ENCODE results near the gene TRAF3IP1. TPM values are rescaled to one million over a fixed set of nuclear protein-coding genes. Genes with fewer than 3 reads are reported as not detected.
"Not testable (repeated sequence)": the region's sequence is repeated elsewhere in the genome, so short reads cannot be mapped to it uniquely, and the experiment has no call there.

TRAF3IP1 gene
- total and polyA plus RNA-seq, 4 experiments from 2014 or later = 3.0 to 11.0 (median 6.7) TPM

- peaks cover 0 to 4% (median 3%) of the 10 kb centered on the region in 4 donors for H3K4me1 Mint-ChIP-seq
- no peak overlapping the region for H3K27ac Mint-ChIP-seq
- Histone ChIP-seq H3K4me3 (ENCODE audit: low read length in 2 of 2) (no peak overlapping the region), H3K9me3 (ENCODE audit: control insufficient read depth in 1 of 2, low read length in 2 of 2) (no peaks in the 10 kb centered on the region), H3K27me3 (ENCODE audit: insufficient read depth, low read length) (no peaks in the 10 kb centered on the region), H3K36me3 (ENCODE audit: insufficient read depth, low read length) (no peaks in the 10 kb centered on the region), H3K27ac (ENCODE audit: low read depth, low read length) (no peak overlapping the region), H3K4me1 (ENCODE audit: insufficient read depth, low read length) (no peaks in the 10 kb centered on the region)
- DNase-seq = no peak
- no peaks in the 10 kb centered on the region for H3K27me3 Mint-ChIP-seq
- H3K4me3 Mint-ChIP-seq = no peak overlapping the region
- intact Hi-C loops (cut with micrococcal nuclease) = loop anchor here (1.0 kb wide), 1 partner anchor 93 kb away; no protein-coding TSS in a partner anchor
- ChIA-PET CTCF (ENCODE audit: partially characterized antibody) (interaction anchor here (1.2 to 5.7 kb wide), 9 partner anchors 8 to 415 kb away, joined by 3 to 44 read pairs (median 5); no protein-coding TSS in a partner anchor), POLR2A (ENCODE audit: partially characterized antibody) (no interaction called here)
- no peaks in the 10 kb centered on the region for H3K9me3 Mint-ChIP-seq
- H3K36me3 Mint-ChIP-seq = peaks cover 0 to 3% of the 10 kb centered on the region in 2 donors
These were observed 49.9 kb downstream of the TRAF3IP1 start for GRCh38 chr2:238370094-238370822.

- POLR2A ChIA-PET (ENCODE audit: partially characterized antibody) = no interaction called here
- H3K4me1 Mint-ChIP-seq = peaks cover 0 to 4% (median 3%) of the 10 kb centered on the region in 4 donors
- intact Hi-C loops (cut with micrococcal nuclease) = loop anchor here (1.0 kb wide), 1 partner anchor 92 kb away; no protein-coding TSS in a partner anchor
- CTCF ChIA-PET (ENCODE audit: partially characterized antibody) = interaction anchor here (1.2 to 3.4 kb wide), 8 partner anchors 9 to 414 kb away, joined by 3 to 44 read pairs (median 4); no protein-coding TSS in a partner anchor
- Histone ChIP-seq H3K27me3 (ENCODE audit: insufficient read depth, low read length) (no peaks in the 10 kb centered on the region), H3K36me3 (ENCODE audit: insufficient read depth, low read length) (no peaks in the 10 kb centered on the region), H3K4me3 (ENCODE audit: low read length in 2 of 2) (no peak overlapping the region), H3K9me3 (ENCODE audit: control insufficient read depth in 1 of 2, low read length in 2 of 2) (no peaks in the 10 kb centered on the region), H3K4me1 (ENCODE audit: insufficient read depth, low read length) (no peaks in the 10 kb centered on the region), H3K27ac (ENCODE audit: low read depth, low read length) (no peak overlapping the region)
- peak; percentile 36 to 50 (median 39) for DNase-seq
- H3K9me3 Mint-ChIP-seq = no peaks in the 10 kb centered on the region
- H3K27me3 Mint-ChIP-seq = no peaks in the 10 kb centered on the region
- peaks cover 0 to 3% of the 10 kb centered on the region in 2 donors for H3K36me3 Mint-ChIP-seq
- no peak overlapping the region for H3K27ac Mint-ChIP-seq
- peak overlapping the region in 1 of 8 donors; percentile 18 for H3K4me3 Mint-ChIP-seq
These were observed 50.6 kb downstream of the TRAF3IP1 start for GRCh38 chr2:238370823-238371372.

- H3K36me3 Mint-ChIP-seq; H3K4me3 ChIP-seq (ENCODE audit: low read length in 2 of 2); H3K9me3 Mint-ChIP-seq; H3K4me3 Mint-ChIP-seq; H3K27ac Mint-ChIP-seq; H3K27ac ChIP-seq (ENCODE audit: low read depth, low read length); H3K27me3 ChIP-seq (ENCODE audit: insufficient read depth, low read length); H3K4me1 ChIP-seq (ENCODE audit: insufficient read depth, low read length); CTCF ChIA-PET (ENCODE audit: partially characterized antibody); H3K9me3 ChIP-seq (ENCODE audit: control insufficient read depth in 1 of 2, low read length in 2 of 2); DNase-seq; POLR2A ChIA-PET (ENCODE audit: partially characterized antibody); intact Hi-C loops (cut with micrococcal nuclease); H3K36me3 ChIP-seq (ENCODE audit: insufficient read depth, low read length); H3K27me3 Mint-ChIP-seq: not testable (repeated sequence)
- H3K4me1 Mint-ChIP-seq = peaks cover 7 to 12% (median 8%) of the 10 kb centered on the region in 4 donors
These were observed 52.0 kb downstream of the TRAF3IP1 start for GRCh38 chr2:238372277-238372676.

GRCh38 chr2:238376884-238377391, 56.6 kb downstream of the TRAF3IP1 start:
- Histone ChIP-seq H3K4me3 (ENCODE audit: low read length in 2 of 2) (no peak overlapping the region), H3K36me3 (ENCODE audit: insufficient read depth, low read length) (no peaks in the 10 kb centered on the region), H3K4me1 (ENCODE audit: insufficient read depth, low read length) (peaks cover 26% of the 10 kb centered on the region), H3K9me3 (ENCODE audit: control insufficient read depth in 1 of 2, low read length in 2 of 2) (no peaks in the 10 kb centered on the region), H3K27me3 (ENCODE audit: insufficient read depth, low read length) (no peaks in the 10 kb centered on the region), H3K27ac (ENCODE audit: low read depth, low read length) (no peak overlapping the region)
- Mint-ChIP-seq H3K4me3 (peak overlapping the region; percentile 14 to 67 (median 46)), H3K36me3 (peaks cover 1 to 6% of the 10 kb centered on the region in 2 donors), H3K27ac (peak overlapping the region in 2 of 7 donors; percentile 4 to 9), H3K4me1 (peaks cover 20 to 28% (median 21%) of the 10 kb centered on the region in 4 donors), H3K27me3 (no peaks in the 10 kb centered on the region), H3K9me3 (no peaks in the 10 kb centered on the region)
- intact Hi-C loops (cut with micrococcal nuclease) = no loop called here
- CTCF ChIA-PET (ENCODE audit: partially characterized antibody) = interaction anchor here (0.9 to 1.6 kb wide), 2 partner anchors 10 to 87 kb away, joined by 3 to 5 read pairs; no protein-coding TSS in a partner anchor
- POLR2A ChIA-PET (ENCODE audit: partially characterized antibody) = no interaction called here
- DNase-seq = no peak

GRCh38 chr2:238378230-238379095, 58.1 kb downstream of the TRAF3IP1 start:
- H3K27ac ChIP-seq (ENCODE audit: low read depth, low read length) = no peak overlapping the region
- no peak overlapping the region for H3K4me3 ChIP-seq (ENCODE audit: low read length in 2 of 2)
- CTCF ChIA-PET (ENCODE audit: partially characterized antibody) = interaction anchor here (1.0 kb wide), 1 partner anchor 20 kb away, joined by 3 read pairs; no protein-coding TSS in a partner anchor
- H3K36me3 ChIP-seq (ENCODE audit: insufficient read depth, low read length) = no peaks in the 10 kb centered on the region
- DNase-seq = no peak
- H3K9me3 ChIP-seq (ENCODE audit: control insufficient read depth in 1 of 2, low read length in 2 of 2) = no peaks in the 10 kb centered on the region
- H3K27me3 ChIP-seq (ENCODE audit: insufficient read depth, low read length) = no peaks in the 10 kb centered on the region
- Mint-ChIP-seq H3K36me3 (peaks cover 7 to 15% of the 10 kb centered on the region in 2 donors), H3K4me3 (no peak overlapping the region), H3K9me3 (no peaks in the 10 kb centered on the region), H3K4me1 (peaks cover 20 to 28% (median 21%) of the 10 kb centered on the region in 4 donors), H3K27me3 (no peaks in the 10 kb centered on the region), H3K27ac (no peak overlapping the region)
- peaks cover 26% of the 10 kb centered on the region for H3K4me1 ChIP-seq (ENCODE audit: insufficient read depth, low read length)
- POLR2A ChIA-PET (ENCODE audit: partially characterized antibody) = no interaction called here
- intact Hi-C loops (cut with micrococcal nuclease) = no loop called here

GRCh38 chr2:238379096-238379810, 58.9 kb downstream of the TRAF3IP1 start:
- Histone ChIP-seq H3K9me3 (ENCODE audit: control insufficient read depth in 1 of 2, low read length in 2 of 2) (no peaks in the 10 kb centered on the region), H3K36me3 (ENCODE audit: insufficient read depth, low read length) (no peaks in the 10 kb centered on the region), H3K4me1 (ENCODE audit: insufficient read depth, low read length) (peaks cover 26% of the 10 kb centered on the region), H3K27me3 (ENCODE audit: insufficient read depth, low read length) (no peaks in the 10 kb centered on the region), H3K4me3 (ENCODE audit: low read length in 2 of 2) (no peak overlapping the region), H3K27ac (ENCODE audit: low read depth, low read length) (no peak overlapping the region)
- Mint-ChIP-seq H3K27ac (peak overlapping the region in 3 of 7 donors; percentile 5 to 12 (median 11)), H3K4me3 (peak overlapping the region in 6 of 8 donors; percentile 2 to 62 (median 36)), H3K9me3 (no peaks in the 10 kb centered on the region), H3K4me1 (peaks cover 20 to 28% (median 21%) of the 10 kb centered on the region in 4 donors), H3K27me3 (no peaks in the 10 kb centered on the region), H3K36me3 (peaks cover 7 to 17% of the 10 kb centered on the region in 2 donors)
- ChIA-PET POLR2A (ENCODE audit: partially characterized antibody) (no interaction called here), CTCF (ENCODE audit: partially characterized antibody) (no interaction called here)
- peak in 3 of 5 donors; percentile 13 to 48 (median 15) for DNase-seq
- intact Hi-C loops (cut with micrococcal nuclease) = no loop called here

All from CD4-positive, alpha-beta memory T cell (primary cell).